Esophagus squamous epithelium (tissue), 5 donors: ENCODE measurements around the gene REEP6. TPM values are rescaled to one million over a fixed set of nuclear protein-coding genes. Genes with fewer than 3 reads are reported as not detected.
A peak's percentile ranks its signal among the peaks of the same experiment; 100 is the strongest.

Experiments used
- DNase-seq: peaks from one replicate; lab custom pipeline; 2025; lab: John Stamatoyannopoulos, UW
- H3K27ac ChIP-seq, 4 donors: fragments of 200-600 bp; sonication (generic); one replicate each; pipeline ENCODE4 v1.5.1; 2016 to 2019; ENCODE audit warnings: mild to moderate bottlenecking in 1 of 4
- H3K27me3 ChIP-seq, 4 donors: fragments of 200-600 bp; sonication (generic); 1 replicate in 3 of 4; 2 replicates in 1 of 4; pipeline versions ENCODE4 v1.5.1 to v1.6.0; 2017 to 2021; ENCODE audit warnings: antibody characterized with exemption in 1 of 4
- H3K36me3 ChIP-seq, 3 donors: fragments of 200-600 bp; sonication (generic); one replicate each; pipeline ENCODE4 v1.5.1; 2016 to 2019
- H3K4me1 ChIP-seq, 3 donors: fragments of 200-600 bp; sonication (generic); one replicate each; pipeline ENCODE4 v1.5.1; 2017 to 2019
- H3K4me3 ChIP-seq, 4 donors: fragments of 200-600 bp; sonication (generic); 1 replicate in 3 of 4; 2 replicates in 1 of 4; pipeline ENCODE4 v1.5.1; 2016 to 2019; ENCODE audit warnings: mild to moderate bottlenecking in 2 of 4, moderate library complexity in 1 of 4
- H3K9me3 ChIP-seq, 3 donors: fragments of 200-600 bp; sonication (generic); one replicate each; pipeline ENCODE4 v1.5.1; 2016 to 2019
- POLR2A ChIP-seq, 4 donors: fragments of 450-650 bp; IDR thresholded peaks; one replicate each; pipeline ENCODE4 v1.6.1; 2017; ENCODE audit warnings: antibody characterized with exemption in 4 of 4, mild to moderate bottlenecking in 4 of 4, moderate library complexity in 3 of 4
- WGBS, 2 donors: methylation state at CpG; one replicate each; pipeline ENCODE4 v1.1.5; 2018; 5-methylcytosine and 5-hydroxymethylcytosine counted together
- intact Hi-C: fragments of 100-400 bp; cut with DNase I; formaldehyde crosslinking; loops from one replicate; pipeline ENCODE4 v1.15.0; 2022
- total RNA-seq, 4 donors: library from RNA; depleted of rRNA; stranded (reverse); fragments of >200 nt; gene quantifications; one replicate each; pipeline ENCODE4 v1.1.0, GENCODE V29; 2016
- TF ChIP-seq, protein P1 (sequence below), 6 experiments: fragments of 450-650 bp in 4 of 6; fragments of 200-600 bp in 2 of 6; sonication (generic) in 2 of 6; IDR thresholded peaks; one replicate each; pipeline ENCODE4 v1.5.1; 2016 to 2019; ENCODE audit warnings: antibody characterized with exemption in 6 of 6, mild to moderate bottlenecking in 4 of 6, moderate library complexity in 4 of 6
- donor health status: DM: yes; HTN: yes; CAD: no.

The REEP6 gene
- total RNA-seq, 4 donors from 2014 or later = 5.7 to 13.8 (median 9.4) TPM

DNA sequence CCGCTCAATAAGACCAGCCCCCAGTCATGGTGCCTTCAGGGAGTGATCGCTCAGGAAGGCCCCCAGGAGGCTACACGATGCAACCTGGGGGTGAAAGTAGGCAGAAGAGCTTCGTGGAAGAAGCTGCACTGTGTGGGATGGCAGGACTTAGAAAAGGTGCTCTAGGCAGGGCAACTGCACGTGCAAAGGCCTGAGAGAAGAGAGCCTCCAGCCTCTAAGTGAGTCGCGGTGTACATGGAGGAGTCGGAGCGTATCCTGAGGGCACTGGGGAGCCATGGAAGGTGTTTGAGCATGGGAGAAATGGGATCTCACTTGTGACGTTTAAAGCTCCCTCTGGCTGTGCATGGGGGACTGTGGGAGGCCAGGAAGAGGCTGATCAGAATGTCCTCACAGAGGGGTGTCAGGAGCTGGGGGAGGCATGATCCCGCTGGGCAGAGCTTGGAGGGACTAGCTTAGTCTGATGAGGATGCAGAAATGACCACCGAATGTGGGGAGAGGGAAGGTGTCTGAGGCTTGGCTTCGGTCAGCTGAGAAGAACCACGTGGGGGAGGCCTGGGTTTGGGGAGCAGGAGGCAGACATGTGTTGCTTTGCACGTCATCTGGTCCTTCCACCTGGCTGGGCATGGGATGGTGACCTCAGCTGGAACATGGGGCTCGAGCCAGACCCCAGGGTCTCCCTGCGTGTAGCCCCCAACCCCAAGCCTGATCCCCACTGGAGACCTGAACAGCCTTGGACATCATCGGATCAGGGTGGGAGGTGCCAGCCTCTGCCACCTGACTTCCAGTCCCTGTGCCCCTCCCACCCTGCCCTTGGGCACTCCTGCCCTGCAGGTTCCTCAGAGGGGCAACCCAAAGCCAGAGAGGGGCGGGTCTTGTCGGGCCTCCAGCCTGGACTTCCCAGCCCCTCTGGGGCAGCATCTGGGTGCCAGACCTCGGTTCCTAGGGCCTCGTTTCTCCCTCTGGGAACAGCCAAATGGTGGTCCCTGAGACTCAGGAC, 39.9 kb upstream of the REEP6 start:
- intact Hi-C loops = loop anchor here (10.0 kb wide), 1 partner anchor 166 kb away; the partner anchor contains the start of gene EFNA2
- no peak for TF ChIP-seq POLR2A (IDR thresholded peaks at IDR 0.05)

DNA sequence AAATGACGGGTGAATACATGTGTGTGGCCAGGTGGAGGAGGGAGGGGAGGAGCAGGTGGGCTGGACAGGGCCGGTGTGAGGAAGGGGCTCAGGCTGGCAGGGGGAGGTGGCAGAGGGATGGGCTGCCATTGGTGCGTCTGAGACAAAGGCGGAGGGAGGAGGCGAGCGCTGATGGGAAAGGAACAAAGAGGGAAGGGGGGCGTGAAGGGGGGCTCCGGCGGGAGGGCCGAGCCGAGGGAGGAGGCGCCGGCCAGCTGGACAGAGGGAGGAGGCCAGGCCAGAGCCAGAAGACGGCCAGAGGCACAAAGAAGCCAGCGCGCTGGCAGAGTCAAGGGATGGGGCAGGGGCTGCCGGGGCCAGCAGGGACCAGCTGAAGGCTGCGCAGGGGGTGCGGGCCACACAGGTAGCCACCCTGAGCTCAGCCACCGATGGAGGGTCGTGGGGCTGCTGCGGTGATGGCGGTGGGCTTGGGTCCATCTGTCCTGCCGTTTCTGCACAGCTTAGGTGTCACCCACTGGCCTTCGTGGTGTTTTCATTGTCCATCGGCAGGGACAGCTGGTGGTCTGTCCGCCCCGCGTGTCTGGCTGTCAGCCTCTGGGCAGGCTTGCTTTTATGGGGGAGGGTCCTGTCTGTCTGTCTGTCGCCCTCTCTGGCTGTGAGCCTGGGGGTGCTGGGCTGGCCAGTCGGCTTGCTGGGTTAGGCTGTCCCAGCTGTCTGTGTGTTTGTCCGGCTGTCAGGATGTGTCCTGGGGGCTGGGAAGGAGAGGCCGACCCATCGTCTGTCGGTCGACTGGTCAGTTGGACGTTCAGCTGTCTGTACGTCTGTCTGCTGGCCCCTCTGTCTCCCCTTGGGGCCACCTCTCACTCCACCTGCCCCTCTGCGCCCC, 38.8 kb upstream of the REEP6 start:
- DNase-seq = no peak
- TF ChIP-seq, protein P1, sequence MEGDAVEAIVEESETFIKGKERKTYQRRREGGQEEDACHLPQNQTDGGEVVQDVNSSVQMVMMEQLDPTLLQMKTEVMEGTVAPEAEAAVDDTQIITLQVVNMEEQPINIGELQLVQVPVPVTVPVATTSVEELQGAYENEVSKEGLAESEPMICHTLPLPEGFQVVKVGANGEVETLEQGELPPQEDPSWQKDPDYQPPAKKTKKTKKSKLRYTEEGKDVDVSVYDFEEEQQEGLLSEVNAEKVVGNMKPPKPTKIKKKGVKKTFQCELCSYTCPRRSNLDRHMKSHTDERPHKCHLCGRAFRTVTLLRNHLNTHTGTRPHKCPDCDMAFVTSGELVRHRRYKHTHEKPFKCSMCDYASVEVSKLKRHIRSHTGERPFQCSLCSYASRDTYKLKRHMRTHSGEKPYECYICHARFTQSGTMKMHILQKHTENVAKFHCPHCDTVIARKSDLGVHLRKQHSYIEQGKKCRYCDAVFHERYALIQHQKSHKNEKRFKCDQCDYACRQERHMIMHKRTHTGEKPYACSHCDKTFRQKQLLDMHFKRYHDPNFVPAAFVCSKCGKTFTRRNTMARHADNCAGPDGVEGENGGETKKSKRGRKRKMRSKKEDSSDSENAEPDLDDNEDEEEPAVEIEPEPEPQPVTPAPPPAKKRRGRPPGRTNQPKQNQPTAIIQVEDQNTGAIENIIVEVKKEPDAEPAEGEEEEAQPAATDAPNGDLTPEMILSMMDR (IDR thresholded peaks at IDR 0.05) = no peak
- TF ChIP-seq POLR2A (IDR thresholded peaks at IDR 0.05) = no peak
- Histone ChIP-seq H3K36me3 (no peaks in the 10 kb centered on the region), H3K27ac (no peak overlapping the region), H3K4me1 (peaks cover 17 to 55% (median 19%) of the 10 kb centered on the region in 3 donors), H3K9me3 (no peaks in the 10 kb centered on the region), H3K4me3 (no peak overlapping the region), H3K27me3 (peaks cover 37 to 100% (median 58%) of the 10 kb centered on the region in 4 donors)
- WGBS, 2 donors = 11 to 17% methylated on average over 15 to 32 of the region's 39 CpGs
- intact Hi-C loops = loop anchor here (10.0 kb wide), 1 partner anchor 167 kb away; the partner anchor contains the start of gene EFNA2

More for the DNA sequence above, 39.9 kb upstream of the REEP6 start:
- H3K4me3 ChIP-seq = no peak overlapping the region
- peaks cover 23 to 55% (median 24%) of the 10 kb centered on the region in 3 donors for H3K4me1 ChIP-seq
- peaks cover 49 to 100% (median 62%) of the 10 kb centered on the region in 4 donors for H3K27me3 ChIP-seq
- DNase-seq = no peak
- no peaks in the 10 kb centered on the region for H3K36me3 ChIP-seq
- WGBS, 2 donors = 51 to 54% methylated on average over 11 to 13 of the region's 22 CpGs
- H3K27ac ChIP-seq = no peak overlapping the region
- H3K9me3 ChIP-seq = no peaks in the 10 kb centered on the region

DNA sequence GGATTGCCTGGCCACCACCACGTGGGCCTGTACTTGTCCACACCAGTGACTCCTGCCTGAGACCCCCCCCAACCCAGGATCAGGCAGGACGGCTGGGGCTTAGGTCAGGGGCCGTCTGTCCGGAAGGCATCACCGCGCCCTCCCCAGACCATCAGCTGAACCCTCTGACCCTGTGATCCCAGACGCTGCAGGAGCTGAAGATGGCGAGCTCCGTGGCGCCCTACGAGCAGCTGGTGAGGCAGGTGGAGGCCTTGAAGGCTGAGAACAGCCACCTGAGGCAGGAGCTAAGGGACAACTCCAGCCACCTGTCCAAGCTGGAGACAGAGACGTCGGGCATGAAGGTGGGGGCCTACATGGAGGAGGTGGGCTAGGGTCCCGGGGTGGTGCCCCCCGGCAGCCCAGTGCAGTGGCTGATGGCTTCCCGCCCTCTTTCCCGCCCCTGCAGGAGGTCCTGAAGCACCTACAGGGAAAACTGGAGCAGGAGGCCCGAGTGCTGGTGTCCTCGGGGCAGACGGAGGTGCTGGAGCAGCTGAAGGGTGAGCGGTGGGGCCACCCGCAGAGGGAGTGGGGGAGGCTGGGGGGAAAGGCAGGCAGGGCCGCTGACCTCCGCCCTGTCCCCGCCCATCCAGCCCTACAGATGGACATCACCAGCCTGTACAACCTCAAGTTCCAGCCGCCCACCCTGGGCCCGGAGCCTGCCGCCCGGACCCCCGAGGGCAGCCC, 38.0 kb upstream of the REEP6 start:
- TF ChIP-seq, protein P1 (IDR thresholded peaks at IDR 0.05) = no peak
- TF ChIP-seq POLR2A (IDR thresholded peaks at IDR 0.05) = no peak
- DNase-seq = no peak
- H3K4me3 ChIP-seq = peak overlapping the region in 1 of 4 donors; percentile 3
- no peaks in the 10 kb centered on the region for H3K36me3 ChIP-seq
- intact Hi-C loops = loop anchor here (10.0 kb wide), 1 partner anchor 168 kb away; the partner anchor contains the start of gene EFNA2
- H3K9me3 ChIP-seq = no peaks in the 10 kb centered on the region
- no peak overlapping the region for H3K27ac ChIP-seq
- peaks cover 41 to 100% (median 51%) of the 10 kb centered on the region in 4 donors for H3K27me3 ChIP-seq
- WGBS, 2 donors = 42 to 58% methylated on average over 7 to 8 of the region's 30 CpGs
- peaks cover 19 to 60% (median 20%) of the 10 kb centered on the region in 3 donors for H3K4me1 ChIP-seq

DNA sequence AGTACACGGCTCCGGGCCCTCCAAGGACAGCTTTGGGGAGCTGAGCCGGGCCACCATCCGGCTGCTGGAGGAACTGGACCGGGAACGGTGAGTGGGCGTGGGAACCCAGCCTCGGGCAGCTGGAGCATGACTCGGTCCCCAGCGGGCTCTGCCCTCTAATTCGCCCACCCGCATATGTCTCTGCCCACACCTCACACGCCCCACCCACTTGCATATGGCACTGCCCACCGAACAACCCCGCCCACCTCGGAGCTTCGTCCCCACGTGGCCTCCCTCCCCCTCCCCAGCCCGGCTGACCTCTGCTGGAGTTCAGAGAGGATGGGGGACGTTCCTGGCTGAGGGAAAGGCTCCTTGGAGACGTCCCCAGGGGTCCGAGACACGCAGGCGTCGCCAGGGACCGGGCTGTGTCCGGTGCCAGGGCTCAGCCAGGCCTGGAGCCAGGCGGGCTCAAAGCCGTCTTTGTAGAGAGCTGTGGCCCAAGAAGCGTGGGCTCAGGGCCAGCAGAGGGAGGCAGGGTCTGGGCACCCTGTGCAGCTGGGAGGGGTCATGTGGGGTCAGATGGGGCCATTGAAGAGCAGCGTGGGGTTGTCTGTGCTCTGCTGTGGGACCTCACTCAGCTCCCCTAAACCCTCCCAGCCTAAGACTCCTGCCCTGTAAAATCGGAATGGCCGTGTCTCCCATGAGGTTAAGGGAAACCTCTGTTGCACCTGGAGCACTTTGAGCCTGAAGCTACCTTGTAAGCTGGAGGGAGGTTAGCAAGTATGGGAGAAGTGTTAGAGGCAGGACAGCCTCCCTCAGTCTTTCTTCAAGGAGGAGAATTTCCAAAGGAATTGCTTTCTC, 37.2 kb upstream of the REEP6 start:
- Histone ChIP-seq H3K4me3 (peak overlapping the region in 1 of 4 donors; percentile 3), H3K4me1 (peaks cover 19 to 60% (median 20%) of the 10 kb centered on the region in 3 donors), H3K36me3 (no peaks in the 10 kb centered on the region), H3K27ac (no peak overlapping the region), H3K27me3 (peaks cover 39 to 100% (median 49%) of the 10 kb centered on the region in 4 donors), H3K9me3 (no peaks in the 10 kb centered on the region)
- WGBS, 2 donors = 7 to 21% methylated on average over 3 to 12 of the region's 33 CpGs
- no peak for DNase-seq
- intact Hi-C loops = loop anchor here (10.0 kb wide), 1 partner anchor 169 kb away; the partner anchor contains the start of gene EFNA2
- TF ChIP-seq, protein P1 (IDR thresholded peaks at IDR 0.05) = peak in 1 of 6 experiments; percentile 11
- no peak for TF ChIP-seq POLR2A (IDR thresholded peaks at IDR 0.05)
